Endothelial cell of umbilical vein (primary cell): ENCODE measurements around the gene CDK6. TPM values are rescaled to one million over a fixed set of nuclear protein-coding genes. Genes with fewer than 3 reads are reported as not detected.

Experiments used
- BruUV-seq: library from RNA; stranded (reverse); fragments of 400-500 nt; replicated peaks from 2 replicates; lab custom pipeline; 2021; lab: Mats Ljungman, UMichigan
- CTCF ChIA-PET: fragments of 300-600, 350-600 bp; sonication (Branson Sonifier 250); formaldehyde crosslinking; loops from one replicate; lab custom pipeline; 2021; ENCODE audit warnings: antibody characterized with exemption, inconsistent platforms; lab: Charles Lee
- POLR2A ChIA-PET: fragments of 300-600, 350-600 bp; sonication (Branson Sonifier 250); formaldehyde crosslinking; loops from one replicate; lab custom pipeline; 2021; ENCODE audit warnings: antibody characterized with exemption, inconsistent platforms; lab: Charles Lee
- DNase-seq: peaks from one replicate; pipeline ENCODE4 v3.0.0-alpha.2; 2011; ENCODE audit warnings: low read depth, low spot score
- FAIRE-seq: peaks from 2 replicates; lab custom pipeline; 2011; peaks lifted over from hg19 to GRCh38; lab: Jason Lieb, UNC
- H2AFZ ChIP-seq: 2 replicates; pipeline ENCODE4 v1.6.0; 2012; ENCODE audit warnings: low read depth, low read length, control low read depth, inconsistent platforms
- H3K27ac ChIP-seq: 2 replicates; pipeline ENCODE4 v1.5.1; 2011; ENCODE audit warnings: low read depth, mild to moderate bottlenecking, control low read depth, low read length, moderate library complexity; ENCODE audit not compliant: insufficient read depth
- H3K27me3 ChIP-seq, 2 experiments: 2 replicates each; pipeline versions ENCODE4 v1.6.0 to v1.6.1; 2011; ENCODE audit warnings: low read length in 2 of 2, mixed read lengths in 1 of 2; ENCODE audit not compliant: control insufficient read depth in 2 of 2, insufficient read depth in 2 of 2
- H3K36me3 ChIP-seq, 2 experiments: 2 replicates in 1 of 2; 3 replicates in 1 of 2; pipeline ENCODE4 v1.5.1; 2011; ENCODE audit warnings: low read length in 2 of 2, mild to moderate bottlenecking in 1 of 2, moderate library complexity in 1 of 2; ENCODE audit not compliant: control insufficient read depth in 2 of 2, insufficient read depth in 2 of 2; ENCODE audit errors: extremely low read depth in 1 of 2
- H3K4me1 ChIP-seq: 3 replicates; pipeline ENCODE4 v1.5.1; 2011; ENCODE audit warnings: mild to moderate bottlenecking, low read length; ENCODE audit not compliant: control insufficient read depth, insufficient read depth; ENCODE audit errors: extremely low read depth
- H3K4me2 ChIP-seq: 2 replicates; pipeline ENCODE4 v1.6.1; 2011; ENCODE audit warnings: low read length, control low read depth, mixed read lengths; ENCODE audit not compliant: insufficient read depth
- H3K4me3 ChIP-seq, 3 experiments: fragments of 200-600 bp in 1 of 3; sonication (generic), shearing (Covaris generic) in 1 of 3; replicated peaks in 1 of 3; 2 replicates each; pipeline ENCODE4 v1.5.1; 2011 to 2016; ENCODE audit warnings: control low read depth in 3 of 3, low read length in 3 of 3, mild to moderate bottlenecking in 2 of 3, inconsistent platforms in 1 of 3, low read depth in 1 of 3, moderate library complexity in 1 of 3; ENCODE audit not compliant: insufficient read depth in 1 of 3
- H3K79me2 ChIP-seq: 2 replicates; pipeline ENCODE4 v1.6.0; 2012; ENCODE audit warnings: low read length, inconsistent platforms; ENCODE audit not compliant: control insufficient read depth, insufficient read depth
- H3K9ac ChIP-seq: replicated peaks from 2 replicates; pipeline ENCODE3; 2011; ENCODE audit warnings: low read length, control low read depth; ENCODE audit not compliant: insufficient read depth; ENCODE audit errors: extremely low read depth
- H3K9me1 ChIP-seq: replicated peaks from 3 replicates; pipeline ENCODE4 v1.6.0; 2011; ENCODE audit warnings: mild to moderate bottlenecking, low read length; ENCODE audit not compliant: control insufficient read depth, insufficient read depth; ENCODE audit errors: extremely low read depth
- H3K9me3 ChIP-seq: replicated peaks from 2 replicates; pipeline ENCODE4 v1.5.1; 2012; ENCODE audit warnings: low read length, inconsistent platforms; ENCODE audit not compliant: control insufficient read depth, insufficient read depth
- H4K20me1 ChIP-seq: replicated peaks from 2 replicates; pipeline ENCODE3; 2011; ENCODE audit warnings: mild to moderate bottlenecking, low read length; ENCODE audit not compliant: control insufficient read depth, insufficient read depth; ENCODE audit errors: extremely low read depth
- CTCF ChIP-seq, 2 donors: IDR thresholded peaks; 1 replicate in 1 of 2; 2 replicates in 1 of 2; pipeline ENCODE4 v1.5.1; 2011; ENCODE audit warnings: low read length in 2 of 2, mild to moderate bottlenecking in 2 of 2, moderate library complexity in 2 of 2, control low read depth in 1 of 2, inconsistent platforms in 1 of 2, low read depth in 1 of 2; ENCODE audit not compliant: insufficient read depth in 1 of 2; ENCODE audit errors: extremely low read depth in 1 of 2
- EZH2 ChIP-seq: IDR thresholded peaks from 2 replicates; pipeline ENCODE4 v1.6.1; 2012; ENCODE audit warnings: borderline replicate concordance, low read depth, mild to moderate bottlenecking, moderate library complexity, low read length, inconsistent platforms; ENCODE audit not compliant: severe bottlenecking
- FOS ChIP-seq: IDR thresholded peaks from 2 replicates; pipeline ENCODE4 v1.6.1; 2011; ENCODE audit warnings: mild to moderate bottlenecking, low read length, moderate library complexity, borderline replicate concordance; ENCODE audit not compliant: insufficient read depth
- GATA2 ChIP-seq: IDR thresholded peaks from 2 replicates; pipeline ENCODE4 v1.7.0; 2011; ENCODE audit warnings: low read depth, mild to moderate bottlenecking, moderate library complexity, mixed read lengths, low read length; ENCODE audit not compliant: insufficient read length, insufficient read depth
- JUN ChIP-seq: IDR thresholded peaks from 2 replicates; pipeline ENCODE4 v1.6.1; 2011; ENCODE audit warnings: borderline replicate concordance, low read depth; ENCODE audit not compliant: insufficient read length, insufficient read depth
- MYC ChIP-seq: IDR thresholded peaks from one replicate; pipeline ENCODE4 v1.6.1; 2011; ENCODE audit warnings: mild to moderate bottlenecking, low read depth, low read length
- POLR2A ChIP-seq: IDR thresholded peaks from 2 replicates; pipeline ENCODE4 v1.6.1; 2012; ENCODE audit warnings: low read depth, mild to moderate bottlenecking, control low read depth, low read length
- POLR2AphosphoS5 ChIP-seq: IDR thresholded peaks from 2 replicates; pipeline ENCODE4 v1.6.1; 2012; ENCODE audit warnings: low read depth, mild to moderate bottlenecking, control low read depth, low read length, moderate library complexity; ENCODE audit not compliant: insufficient read depth
- dilution Hi-C: fragments of 300-500 bp; cut with MboI; formaldehyde crosslinking; loops from one replicate; pipeline ENCODE4 v1.15.0; 2019; ENCODE audit warnings: low sequenced_read_pairs; ENCODE audit not compliant: extremely low pct_ligation_motif_present
- intact Hi-C: fragments of 100-400 bp; cut with micrococcal nuclease; formaldehyde crosslinking; loops from one replicate; pipeline ENCODE4 v1.10.0; 2022
- polyA plus RNA-seq, 4 experiments: library from polyadenylated mRNA; depleted of rRNA in 3 of 4; stranded (reverse) in 3 of 4; unstranded in 1 of 4; fragments of >200 nt; gene quantifications; 2 replicates each; pipeline versions ENCODE4 v1.2.1 to v1.2.3, GENCODE V29; 2011 to 2012; ENCODE audit warnings: missing spikeins in 1 of 4
- total RNA-seq: library from RNA; stranded (reverse); gene quantifications from 2 replicates; pipeline ENCODE4 v1.2.3, GENCODE V29; 2021
- TF ChIP-seq, protein P1 (sequence below): IDR thresholded peaks from 2 replicates; pipeline ENCODE4 v1.6.1; 2011; ENCODE audit not compliant: insufficient read depth, insufficient read length

CDK6 gene
- total and polyA plus RNA-seq, 2 donors (not counting 3 experiments of a cell fraction or from before 2014, with no cell fraction given), result 6.0 to 28.2 TPM

DNA sequence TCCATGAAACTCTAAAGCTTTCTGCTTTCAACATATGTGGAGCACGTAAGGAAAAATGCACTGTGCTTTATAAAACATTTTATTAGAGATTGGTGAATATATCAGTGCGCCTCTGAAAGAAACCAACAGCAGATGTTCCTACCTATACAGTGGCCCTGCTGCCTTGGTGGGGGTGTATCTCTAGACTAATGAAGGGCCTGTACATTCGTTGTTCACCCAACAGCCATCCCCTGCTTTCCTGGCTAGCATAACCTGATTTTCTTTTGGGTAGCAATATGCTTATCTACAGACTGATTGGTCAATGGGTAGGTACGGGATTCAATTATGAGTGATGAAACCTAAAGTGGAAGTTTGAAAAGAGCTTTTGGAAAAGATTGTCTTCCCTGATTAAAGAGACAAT is 126.5 kb downstream of the CDK6 start:
- Histone ChIP-seq H3K9ac (no peak overlapping the region), H2AFZ (no peak overlapping the region), H3K27ac (no peak overlapping the region), H4K20me1 (no peaks in the 10 kb centered on the region), H3K9me1 (no peaks in the 10 kb centered on the region), H3K4me3 (no peak overlapping the region), H3K4me1 (no peaks in the 10 kb centered on the region), H3K27me3 (no peaks in the 10 kb centered on the region), H3K4me2 (no peak overlapping the region), H3K79me2 (no peaks in the 10 kb centered on the region), H3K9me3 (no peaks in the 10 kb centered on the region), H3K36me3 (no peaks in the 10 kb centered on the region)
- TF ChIP-seq POLR2A (no peak), POLR2AphosphoS5 (no peak), MYC (no peak), GATA2 (no peak), JUN (no peak), EZH2 (no peak), FOS (no peak)
- TF ChIP-seq, protein P1, sequence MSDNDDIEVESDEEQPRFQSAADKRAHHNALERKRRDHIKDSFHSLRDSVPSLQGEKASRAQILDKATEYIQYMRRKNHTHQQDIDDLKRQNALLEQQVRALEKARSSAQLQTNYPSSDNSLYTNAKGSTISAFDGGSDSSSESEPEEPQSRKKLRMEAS, result no peak
- dilution Hi-C loops (no loop called here), intact Hi-C loops (no loop called here)
- no TSS peak for BruUV-seq
- FAIRE-seq (no peak), DNase-seq (no peak)
- ChIA-PET POLR2A (no interaction called here), CTCF (no interaction called here)

- intact Hi-C loops (no loop called here), dilution Hi-C loops (no loop called here)
- H3K4me3 ChIP-seq, result no peak overlapping the region
- H3K4me2 ChIP-seq, result no peak overlapping the region
- H3K9me1 ChIP-seq, result no peaks in the 10 kb centered on the region
- TF ChIP-seq MYC (no peak), GATA2 (no peak), POLR2AphosphoS5 (no peak), JUN (no peak), CTCF (IDR thresholded peaks at IDR 0.05; ENCODE audit: extremely low read depth in 1 of 2, insufficient read depth in 1 of 2, low read depth in 1 of 2, low read length in 2 of 2) (no peak), FOS (no peak), EZH2 (no peak), POLR2A (no peak)
- TF ChIP-seq, protein P1, result no peak
- DNase-seq (no peak), FAIRE-seq (no peak)
- ChIA-PET CTCF (no interaction called here), POLR2A (interaction anchor here (0.5 kb wide), 1 partner anchor 127 kb away, joined by 6 read pairs; the partner anchor contains the start of gene CDK6)
- no peaks in the 10 kb centered on the region for H3K4me1 ChIP-seq
- no peaks in the 10 kb centered on the region for H3K36me3 ChIP-seq
- no peak overlapping the region for H3K27ac ChIP-seq
- H2AFZ ChIP-seq, result no peak overlapping the region
- no peaks in the 10 kb centered on the region for H3K79me2 ChIP-seq
- H3K9ac ChIP-seq, result no peak overlapping the region
- no peaks in the 10 kb centered on the region for H4K20me1 ChIP-seq
- no peaks in the 10 kb centered on the region for H3K27me3 ChIP-seq
- no TSS peak for BruUV-seq
- H3K9me3 ChIP-seq, result no peaks in the 10 kb centered on the region
These were observed 127.2 kb downstream of the CDK6 start for GRCh38 chr7:92709150-92709549.
